GM20431 (cell line): Measurements from ENCODE around the gene POM121L12.

Experiments used
- in situ Hi-C: fragments of 300-500 bp; cut with MseI, MboI; formaldehyde crosslinking; loops from one replicate; pipeline ENCODE4 v1.15.0; 2020; ENCODE audit warnings: low sequenced_read_pairs; ENCODE audit not compliant: unreplicated experiment

Gene POM121L12

DNA sequence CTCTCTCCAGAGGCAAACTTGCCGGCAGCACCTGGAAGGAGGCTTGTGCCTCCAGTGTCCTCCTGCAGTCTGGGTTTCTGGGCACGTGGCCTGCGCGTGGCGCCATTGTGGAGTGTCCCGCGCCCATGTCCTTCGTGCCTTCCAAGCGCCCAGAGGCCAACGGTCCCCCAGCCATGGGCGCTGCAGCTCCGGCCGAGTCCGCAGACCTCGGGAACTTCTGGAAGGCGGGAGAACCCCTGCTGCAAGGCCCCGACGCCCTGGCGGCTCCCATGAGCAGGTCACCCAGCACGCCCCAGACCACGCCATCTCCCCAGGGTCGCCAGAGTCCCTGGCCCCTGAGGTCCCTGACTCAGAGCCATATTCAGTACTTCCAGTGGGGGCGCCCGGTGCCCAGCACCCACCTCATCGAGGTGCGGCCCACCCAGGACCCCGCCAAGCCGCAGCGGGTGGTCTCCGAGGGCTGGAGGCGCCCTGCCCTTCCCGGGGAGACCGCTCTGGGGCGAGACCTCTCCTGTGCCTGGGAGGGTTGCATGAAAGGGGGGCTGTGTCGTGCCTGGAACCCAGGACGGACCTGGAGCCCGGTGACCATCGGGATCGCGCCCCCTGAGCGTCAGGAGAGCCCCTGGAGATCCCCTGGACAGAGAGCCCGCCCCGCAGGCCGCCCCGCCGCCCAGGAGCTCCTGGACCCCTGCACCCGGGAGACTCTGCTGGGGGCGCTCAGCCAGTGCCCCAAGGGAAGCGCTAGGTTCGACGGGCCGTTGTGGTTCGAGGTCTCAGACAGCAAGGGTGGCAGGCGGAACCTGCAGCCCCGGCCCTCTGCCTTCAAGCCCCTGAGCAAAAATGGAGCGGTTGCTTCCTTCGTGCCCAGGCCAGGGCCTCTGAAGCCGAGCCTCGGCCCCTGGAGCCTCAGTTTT is at the start of gene POM121L12:
Gene POM121L12 (plus strand): TSS at position 135 of the 914 bp plus-strand sequence. CDS start 39 bp downstream, at position 174.
- in situ Hi-C loops = no loop called here

DNA sequence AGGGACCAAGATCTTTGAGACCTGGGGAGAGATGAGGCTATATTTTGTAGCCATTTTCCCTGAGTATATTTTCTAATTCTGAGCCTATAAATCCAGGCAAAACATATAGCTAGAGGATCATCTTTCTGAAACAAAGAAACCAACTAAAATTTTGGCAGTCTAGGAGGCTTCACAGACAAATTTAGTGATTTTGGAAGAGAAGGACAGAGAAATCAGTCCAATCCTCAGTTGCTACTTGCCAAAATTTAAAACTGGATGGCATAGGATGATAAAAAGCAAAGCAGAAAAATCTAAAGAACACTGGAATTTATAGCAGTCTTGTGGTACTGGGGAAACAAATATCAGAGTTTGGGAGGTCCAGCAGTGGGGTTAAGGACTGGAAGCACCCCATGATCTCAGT is 43.4 kb upstream of the POM121L12 start:
- in situ Hi-C loops = no loop called here

DNA sequence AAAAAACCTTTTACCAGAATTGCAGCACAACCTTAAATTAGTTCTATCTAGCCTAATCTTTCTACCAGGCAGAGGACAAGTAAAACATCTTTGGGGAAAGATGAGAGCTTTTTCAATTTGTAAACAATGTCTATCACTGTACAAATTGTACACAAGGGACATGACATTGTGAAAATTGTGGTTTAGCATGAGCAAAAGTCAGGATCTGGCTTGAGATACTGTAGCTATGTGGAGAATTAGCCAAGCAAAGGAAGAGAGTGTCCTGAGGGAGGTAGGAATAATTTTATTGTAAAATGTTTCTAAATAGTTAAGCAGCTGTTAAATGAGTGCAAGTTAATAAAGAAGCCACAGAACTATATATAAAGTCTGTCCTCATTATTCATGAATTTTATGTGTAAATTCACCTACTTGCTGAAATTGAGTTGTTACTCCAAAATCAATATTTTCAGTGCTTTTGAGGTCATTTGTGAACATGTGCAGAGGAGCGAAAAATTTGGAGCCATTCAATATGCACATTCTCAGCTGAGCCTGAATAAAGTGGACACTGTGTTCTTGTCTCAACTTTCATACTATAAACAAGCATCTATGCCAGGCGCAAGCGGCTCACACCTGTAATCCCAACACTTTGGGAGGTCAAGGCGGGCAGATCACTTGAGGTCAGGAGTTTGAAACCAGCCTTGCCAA is 42.8 kb upstream of the POM121L12 start:
- in situ Hi-C loops = no loop called here

DNA sequence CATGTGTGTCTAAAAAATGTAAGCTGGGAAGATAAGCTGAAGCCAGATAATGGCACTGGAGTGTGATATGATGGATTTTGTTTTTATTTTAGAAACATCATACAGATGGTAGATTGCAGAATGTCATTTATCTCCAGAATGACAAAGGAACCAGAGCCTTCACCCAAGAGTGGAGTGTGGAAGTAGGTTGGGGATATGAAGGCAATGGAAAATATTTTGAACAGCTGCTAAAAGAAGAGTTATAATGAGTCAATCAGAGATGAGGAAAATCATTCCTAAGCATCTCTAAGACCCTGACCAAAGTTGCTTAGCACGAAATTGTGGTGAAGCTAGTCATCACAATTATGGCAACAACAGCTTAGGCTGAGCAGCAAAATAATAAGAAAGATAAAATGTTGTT is 39.8 kb upstream of the POM121L12 start:
- in situ Hi-C loops = no loop called here

DNA sequence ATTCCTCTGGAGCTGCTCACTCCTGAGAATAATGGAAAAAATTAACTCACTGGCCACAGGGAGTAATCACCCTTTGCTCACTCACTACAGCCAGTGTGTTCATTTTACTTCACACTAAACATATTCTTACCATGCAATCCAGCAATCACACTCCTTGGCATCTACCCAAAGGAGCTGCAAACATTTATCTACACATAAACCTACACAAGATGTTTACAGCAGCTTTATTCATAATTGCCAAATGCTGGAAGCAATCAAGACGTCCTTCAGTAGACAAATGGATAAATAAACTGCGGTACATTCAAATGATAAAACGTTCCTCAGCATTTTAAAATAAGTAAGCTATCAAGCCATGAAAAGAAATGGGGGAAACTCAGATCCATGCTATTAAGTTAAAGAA is 34.2 kb upstream of the POM121L12 start:
- in situ Hi-C loops = no loop called here

DNA sequence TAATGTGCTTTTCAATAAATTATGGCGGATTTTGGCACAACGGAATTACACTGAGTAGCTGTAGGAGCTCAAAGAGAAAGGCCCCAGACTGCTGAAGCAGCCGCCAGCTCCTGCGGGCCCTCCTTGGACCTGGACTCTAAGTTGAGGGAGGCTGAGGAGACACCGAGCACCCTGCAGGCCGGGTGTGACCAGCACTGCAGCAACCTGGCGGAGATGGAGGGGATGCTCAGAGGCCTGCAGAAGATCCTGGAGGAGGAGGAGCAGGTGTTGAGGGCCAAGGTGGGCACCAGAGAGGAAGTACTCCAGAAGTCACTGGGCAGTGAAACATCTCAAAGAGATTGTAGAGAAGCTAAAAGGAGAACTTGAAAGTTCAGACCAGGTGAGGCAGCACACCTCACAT is 33.0 kb upstream of the POM121L12 start:
- in situ Hi-C loops = no loop called here

DNA sequence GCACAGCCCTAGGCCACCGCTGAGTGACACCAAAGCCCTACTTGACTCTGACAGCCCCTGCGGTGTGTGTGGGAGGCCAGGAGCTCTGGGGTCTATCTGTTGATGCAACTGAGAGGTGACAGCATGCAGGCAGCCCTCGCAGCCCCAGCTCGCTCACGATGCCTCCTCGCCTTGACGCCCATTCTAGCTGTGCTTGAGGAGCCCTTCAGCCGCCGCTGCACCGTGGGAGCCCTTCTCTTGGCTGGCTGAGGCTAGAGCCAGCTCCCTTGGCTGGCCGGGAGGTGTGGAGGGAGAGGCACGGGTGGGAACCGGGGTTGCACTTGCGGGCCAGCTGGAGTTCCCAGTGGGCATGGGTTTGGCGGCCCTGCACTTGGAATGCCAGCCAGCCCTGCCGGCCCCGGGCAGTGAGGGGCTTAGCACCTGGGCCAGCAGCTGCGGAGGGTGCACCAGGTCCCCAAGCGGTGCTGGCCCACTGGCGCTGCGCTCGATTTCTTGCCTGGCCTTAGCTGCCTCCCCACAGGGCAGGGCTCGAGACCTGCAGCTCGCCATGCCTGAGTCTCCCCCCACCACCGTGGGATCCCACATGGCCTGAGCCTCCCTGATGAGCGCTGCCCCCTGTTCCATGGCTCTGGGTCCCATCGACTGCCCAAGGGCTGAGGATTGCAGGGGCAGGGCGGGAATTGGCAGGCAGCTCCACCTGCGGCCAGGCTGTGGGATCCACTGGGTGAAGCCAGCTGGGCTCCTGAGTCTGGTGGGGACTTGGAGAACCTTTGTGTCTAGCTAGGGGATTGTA is 31.6 kb upstream of the POM121L12 start:
- in situ Hi-C loops = no loop called here

DNA sequence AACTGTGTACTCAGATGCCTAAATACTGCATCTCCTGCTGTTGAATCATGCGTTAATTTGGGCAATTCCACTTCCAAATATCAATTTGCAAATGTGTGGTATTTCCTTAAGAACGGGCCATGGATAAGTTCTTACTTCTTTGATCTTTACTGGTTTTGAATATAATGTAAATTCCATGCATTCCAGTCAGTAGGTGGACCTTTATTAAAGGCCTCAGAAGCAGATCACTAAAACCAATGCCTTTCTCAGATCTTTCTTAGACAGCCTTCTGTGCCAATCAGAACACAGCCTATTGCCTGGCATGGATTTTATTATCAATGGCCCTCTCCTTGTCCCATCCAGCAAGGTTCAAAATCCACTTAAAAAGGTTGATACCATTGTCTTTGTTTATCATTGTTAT is 21.5 kb upstream of the POM121L12 start:
- in situ Hi-C loops = no loop called here

DNA sequence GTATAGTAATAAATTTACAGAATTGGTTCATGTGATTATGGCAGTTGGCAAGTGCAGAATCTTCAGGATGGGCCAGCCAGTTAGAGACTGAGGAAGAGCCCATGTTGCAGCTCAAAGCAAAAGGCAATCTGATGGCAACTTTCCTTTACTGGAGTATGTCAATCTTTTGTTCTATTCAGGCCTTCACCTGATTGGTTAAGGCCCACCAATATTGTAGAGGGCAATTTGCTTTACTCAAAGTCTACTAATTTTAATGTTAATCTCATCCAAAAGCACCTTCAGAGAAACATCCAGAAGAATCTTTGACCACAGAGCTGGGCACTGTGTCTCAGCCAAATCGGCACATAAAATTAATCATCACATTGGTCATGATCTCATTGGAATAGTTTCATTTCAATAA is 20.0 kb upstream of the POM121L12 start:
- in situ Hi-C loops = no loop called here

DNA sequence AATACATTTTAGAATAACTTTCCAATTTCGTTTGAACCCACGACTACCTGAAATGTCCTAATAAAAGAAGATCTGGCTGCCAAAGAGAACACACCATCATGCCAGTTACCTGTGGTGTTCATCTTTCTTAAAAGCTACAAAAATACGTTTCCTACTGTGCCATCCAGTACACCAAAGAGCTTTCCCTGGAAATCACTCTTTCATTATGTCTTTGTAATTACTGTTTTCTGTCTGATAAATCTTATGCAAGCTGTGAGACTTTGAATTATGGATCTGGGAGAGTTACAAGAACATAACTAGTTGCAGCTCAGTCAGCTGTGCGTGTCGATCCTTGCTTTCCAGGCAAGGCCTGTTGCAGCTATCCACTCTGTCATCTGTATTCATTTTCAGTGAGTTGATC is 12.5 kb upstream of the POM121L12 start:
- in situ Hi-C loops = no loop called here

DNA sequence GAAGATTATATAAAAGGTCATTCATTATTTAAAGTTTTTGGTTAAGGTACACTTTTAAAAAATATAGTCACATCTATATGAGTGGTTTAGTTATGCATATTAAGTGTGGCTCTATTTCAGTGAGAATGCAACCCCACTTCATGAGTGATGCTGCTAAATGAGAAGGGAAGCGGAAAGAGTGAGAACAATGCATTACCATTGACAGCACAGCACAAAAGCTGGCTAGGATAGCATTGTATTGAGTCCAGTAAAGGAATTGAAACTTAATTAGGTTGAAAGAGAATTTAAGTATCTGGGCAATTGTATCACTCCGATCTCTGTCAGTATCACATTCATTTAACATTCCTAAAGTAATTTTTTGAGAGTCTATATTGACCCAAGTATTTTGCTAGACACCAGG is 13.2 kb downstream of the POM121L12 start:
- in situ Hi-C loops = no loop called here

DNA sequence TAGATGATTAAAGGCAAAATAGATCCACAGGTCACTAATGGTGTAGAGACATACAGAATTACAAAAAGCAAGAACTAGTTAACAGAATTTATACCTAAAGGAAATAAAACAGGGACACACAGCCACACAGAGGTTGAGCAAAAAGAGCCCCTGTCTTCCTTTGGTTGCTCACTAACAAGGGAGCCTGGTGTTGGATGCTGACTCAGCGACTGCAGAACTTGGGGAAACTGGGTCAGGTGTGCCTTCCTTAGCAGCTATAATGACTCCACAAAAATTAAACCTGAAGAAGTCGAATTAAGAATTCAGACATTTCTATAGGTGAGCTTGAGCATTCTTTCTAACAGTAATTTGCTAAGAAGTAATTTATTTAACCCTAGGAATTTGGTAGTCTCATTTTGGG is 15.0 kb downstream of the POM121L12 start:
- in situ Hi-C loops = no loop called here

DNA sequence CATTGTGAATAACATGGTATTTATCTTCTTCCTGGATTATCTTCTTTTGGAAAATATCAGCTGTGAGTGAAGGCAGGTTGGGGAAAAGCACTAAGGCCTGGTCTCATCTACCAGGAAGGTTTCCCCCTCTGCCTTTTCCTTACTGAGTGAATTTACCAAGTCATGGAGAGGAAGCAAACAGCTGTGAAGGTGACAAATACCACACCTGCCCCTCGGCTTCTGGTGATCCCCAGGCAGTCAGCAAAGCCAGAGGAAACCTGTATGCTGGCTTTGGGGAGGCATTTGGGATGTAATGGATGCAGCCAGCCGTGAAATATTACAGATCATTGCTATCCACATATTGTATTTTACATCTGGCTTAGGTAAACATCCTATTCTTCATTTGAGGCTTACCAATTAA is 24.2 kb downstream of the POM121L12 start:
- in situ Hi-C loops = no loop called here

DNA sequence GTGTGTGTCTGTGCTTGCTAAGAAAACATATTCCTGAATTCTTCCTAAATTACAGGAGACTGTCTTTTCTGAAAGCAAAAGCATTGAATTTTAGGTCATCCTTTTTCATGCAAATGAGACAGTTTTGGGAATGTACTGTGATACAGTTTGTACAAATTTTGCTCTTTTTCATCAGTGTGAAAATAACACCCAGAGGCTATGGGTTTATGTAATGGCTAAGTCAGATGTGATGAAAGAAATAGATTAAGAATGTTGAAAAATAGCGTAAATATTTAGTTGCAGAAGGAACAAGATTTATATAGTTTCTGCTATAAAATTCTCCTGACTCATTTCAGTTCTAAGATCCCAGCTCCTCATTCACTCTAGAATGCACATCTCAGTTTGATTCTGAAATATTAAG is 24.6 kb downstream of the POM121L12 start:
- in situ Hi-C loops = no loop called here

DNA sequence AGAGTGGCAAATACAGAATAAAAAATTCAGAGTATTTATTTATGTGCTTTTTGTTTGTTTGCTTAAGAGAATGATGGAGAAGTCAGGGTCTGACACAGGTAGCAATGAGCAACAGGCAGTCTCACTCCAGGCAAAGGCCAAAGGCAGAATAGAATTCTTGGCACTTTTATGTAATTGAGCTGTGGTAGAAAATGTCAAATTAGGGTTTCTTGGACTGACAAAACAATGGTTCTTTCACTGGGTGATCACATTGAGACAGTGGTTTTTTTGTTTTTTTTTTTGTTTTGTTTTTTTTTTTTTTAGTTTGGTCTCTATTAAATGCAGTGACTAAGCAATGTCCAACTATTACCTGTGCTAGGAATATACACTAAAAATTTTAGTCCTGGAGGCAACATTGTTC is 27.4 kb downstream of the POM121L12 start:
- in situ Hi-C loops = no loop called here

DNA sequence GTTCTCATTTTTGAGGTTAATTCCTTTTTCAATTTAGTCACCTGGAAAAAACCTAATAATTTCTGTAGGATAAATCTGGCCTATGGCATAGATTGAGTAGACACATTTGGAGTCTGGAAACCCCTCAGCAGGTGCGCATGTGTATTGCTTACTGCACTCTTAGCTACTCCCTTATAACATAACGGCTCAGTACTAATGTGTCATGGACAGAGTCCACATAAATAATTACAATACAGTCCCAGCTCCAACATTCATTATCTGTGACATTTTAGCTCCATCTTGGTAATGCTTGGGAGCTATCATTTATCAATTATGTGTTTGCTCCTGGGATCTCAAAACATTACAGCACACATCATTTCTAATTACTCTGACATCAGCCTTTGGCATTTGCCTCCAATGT is 33.2 kb downstream of the POM121L12 start:
- in situ Hi-C loops = no loop called here

DNA sequence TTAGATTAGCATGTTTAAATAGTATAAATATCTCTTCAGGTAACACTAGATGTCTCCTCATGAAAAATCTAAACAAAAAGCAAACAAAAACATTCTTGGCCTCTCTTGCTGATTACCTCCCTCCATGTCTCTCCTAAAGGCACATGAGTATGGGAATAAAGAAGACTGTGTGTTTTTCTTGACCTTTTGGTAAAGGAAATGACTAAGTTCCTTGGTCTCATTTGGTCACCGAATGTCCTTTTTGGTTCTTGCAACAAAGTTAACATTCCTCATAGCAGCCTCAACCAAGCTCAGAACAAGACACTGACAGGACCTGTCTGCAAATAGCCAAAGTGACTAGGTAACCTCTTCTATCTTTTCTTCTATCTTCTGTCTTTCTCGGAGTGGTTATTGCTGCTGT is 35.5 kb downstream of the POM121L12 start:
- in situ Hi-C loops = no loop called here
